GM12801 (cell line): ENCODE results near the gene CEP85.

Experiments
- TF ChIP-seq, protein P1 (sequence below): IDR thresholded peaks from one replicate; pipeline ENCODE4 v1.5.1; 2011; ENCODE audit warnings: control low read depth; ENCODE audit not compliant: insufficient read length; ENCODE audit errors: extremely low read depth

Gene CEP85

GRCh38 chr1:26275580-26276431, 41.8 kb downstream of the CEP85 start:
- TF ChIP-seq, protein P1, sequence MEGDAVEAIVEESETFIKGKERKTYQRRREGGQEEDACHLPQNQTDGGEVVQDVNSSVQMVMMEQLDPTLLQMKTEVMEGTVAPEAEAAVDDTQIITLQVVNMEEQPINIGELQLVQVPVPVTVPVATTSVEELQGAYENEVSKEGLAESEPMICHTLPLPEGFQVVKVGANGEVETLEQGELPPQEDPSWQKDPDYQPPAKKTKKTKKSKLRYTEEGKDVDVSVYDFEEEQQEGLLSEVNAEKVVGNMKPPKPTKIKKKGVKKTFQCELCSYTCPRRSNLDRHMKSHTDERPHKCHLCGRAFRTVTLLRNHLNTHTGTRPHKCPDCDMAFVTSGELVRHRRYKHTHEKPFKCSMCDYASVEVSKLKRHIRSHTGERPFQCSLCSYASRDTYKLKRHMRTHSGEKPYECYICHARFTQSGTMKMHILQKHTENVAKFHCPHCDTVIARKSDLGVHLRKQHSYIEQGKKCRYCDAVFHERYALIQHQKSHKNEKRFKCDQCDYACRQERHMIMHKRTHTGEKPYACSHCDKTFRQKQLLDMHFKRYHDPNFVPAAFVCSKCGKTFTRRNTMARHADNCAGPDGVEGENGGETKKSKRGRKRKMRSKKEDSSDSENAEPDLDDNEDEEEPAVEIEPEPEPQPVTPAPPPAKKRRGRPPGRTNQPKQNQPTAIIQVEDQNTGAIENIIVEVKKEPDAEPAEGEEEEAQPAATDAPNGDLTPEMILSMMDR, result no peak

DNA sequence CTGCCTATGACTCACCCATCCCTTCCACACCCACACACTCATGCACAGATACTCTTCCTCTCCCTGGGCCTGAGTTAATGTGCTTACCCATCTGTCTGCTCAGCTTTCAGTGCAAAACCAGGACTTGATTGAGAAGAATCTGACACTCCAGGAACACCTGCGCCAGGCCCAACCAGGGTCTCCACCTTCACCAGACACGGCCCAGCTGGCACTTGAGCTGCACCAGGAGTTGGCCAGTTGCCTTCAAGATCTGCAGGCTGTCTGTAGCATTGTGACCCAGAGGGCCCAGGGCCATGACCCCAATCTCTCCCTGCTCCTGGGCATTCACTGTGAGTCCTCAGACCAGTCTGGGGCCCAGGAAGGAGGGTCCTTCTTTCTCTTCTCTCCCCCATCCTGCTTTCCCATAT, 42.4 kb downstream of the CEP85 start:
- TF ChIP-seq, protein P1, result no peak

DNA sequence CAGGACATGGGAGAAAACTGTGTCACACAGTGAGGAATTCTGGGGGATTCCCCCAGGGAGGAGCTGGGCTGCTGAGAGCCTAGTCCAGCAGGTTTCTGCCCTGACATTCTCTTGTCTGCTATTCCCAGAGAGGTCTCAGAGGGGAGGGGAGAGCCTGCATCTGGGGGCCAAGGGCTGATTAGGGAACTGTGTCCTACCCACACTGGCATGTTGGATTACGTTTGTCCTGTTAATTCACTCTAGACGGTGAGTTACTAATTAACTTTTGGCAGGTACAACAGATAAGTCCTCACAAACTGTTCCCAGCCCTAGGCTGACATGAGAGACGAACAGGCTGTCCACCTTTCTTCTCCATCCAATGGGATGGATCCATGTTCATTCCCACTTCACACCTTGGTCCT, 43.3 kb downstream of the CEP85 start:
- TF ChIP-seq, protein P1, result no peak

- TF ChIP-seq, protein P1, result no peak
Observed at GRCh38 chr1:26277719-26278118, 43.7 kb downstream of the CEP85 start.

GRCh38 chr1:26278303-26278702, 44.3 kb downstream of the CEP85 start:
- TF ChIP-seq, protein P1, result no peak

DNA sequence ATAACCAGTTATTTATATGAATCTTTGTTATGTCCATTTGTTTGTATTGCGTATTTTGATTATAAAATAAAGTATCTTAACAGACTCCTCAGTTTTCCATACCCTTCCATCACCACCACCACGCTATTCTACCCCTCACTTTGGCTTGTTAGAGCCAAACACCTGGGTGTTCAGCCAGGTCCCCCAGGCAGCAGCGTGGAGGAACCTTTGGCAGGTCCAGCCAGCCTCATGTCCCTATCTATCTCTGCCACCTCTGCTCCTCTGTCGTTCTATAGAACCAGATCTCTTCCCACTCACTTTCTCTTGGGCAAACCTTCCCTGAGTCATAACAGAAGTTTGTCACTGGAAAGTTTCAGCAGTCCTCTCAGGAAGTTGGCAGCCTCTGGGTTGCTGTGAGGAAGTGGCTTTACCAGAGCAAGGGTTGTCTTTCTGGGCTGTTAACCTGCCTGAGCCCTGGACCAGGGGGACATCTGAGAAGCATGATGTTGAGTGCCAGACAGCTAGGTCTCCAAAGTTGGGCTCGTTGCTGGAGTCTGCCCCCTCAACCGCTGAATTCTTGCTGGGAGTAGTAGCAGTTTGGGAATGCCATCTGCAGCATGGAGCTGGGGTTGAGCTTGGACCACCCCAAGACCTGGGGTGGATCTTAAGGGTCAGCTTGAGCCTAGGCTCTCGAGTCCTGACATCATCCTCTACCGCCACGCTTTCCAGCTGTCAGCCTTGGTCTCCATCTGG, 44.9 kb downstream of the CEP85 start:
- TF ChIP-seq, protein P1, result no peak

DNA sequence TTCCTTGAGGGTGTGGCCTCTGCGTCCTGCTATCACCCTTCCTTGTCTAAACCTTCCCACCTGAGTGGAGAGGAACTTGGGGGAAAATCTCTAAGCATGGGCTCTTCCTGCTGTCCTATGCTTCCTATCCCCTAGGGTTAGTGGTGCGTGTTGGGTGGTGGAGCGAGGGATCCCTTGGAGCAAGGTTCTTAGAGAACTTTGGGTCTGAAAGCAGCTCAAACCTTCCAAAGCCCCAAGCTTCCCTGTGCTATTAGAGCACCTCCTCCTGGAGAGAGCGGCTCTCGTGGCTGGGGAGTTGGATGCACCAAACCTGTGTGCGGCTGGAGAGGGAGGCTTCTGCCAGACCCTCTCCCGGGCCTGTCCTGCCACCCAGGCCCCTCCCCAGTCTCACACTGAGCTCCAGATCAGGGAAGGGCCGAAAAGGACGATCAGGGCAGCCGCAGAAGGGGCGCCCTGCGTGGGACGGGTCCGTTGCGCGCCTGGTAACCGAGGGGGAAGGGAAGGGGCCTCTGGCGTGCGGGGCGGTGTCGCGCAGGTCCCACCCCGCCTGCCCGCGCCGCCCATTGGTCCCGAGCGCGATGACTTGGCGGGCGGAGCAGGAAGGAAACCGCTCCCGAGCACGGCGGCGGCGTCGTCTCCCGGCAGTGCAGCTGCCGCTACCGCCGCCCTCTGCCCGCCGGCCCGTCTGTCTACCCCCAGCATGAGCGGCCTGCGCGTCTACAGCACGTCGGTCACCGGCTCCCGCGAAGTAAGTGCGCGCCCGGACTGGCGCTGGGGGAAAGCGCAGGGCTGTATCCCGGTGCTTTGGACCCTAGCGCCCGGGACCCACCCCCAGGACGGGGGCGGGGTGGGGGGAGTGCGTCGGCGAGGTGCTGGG, 45.7 kb downstream of the CEP85 start, which contains the start of gene SH3BGRL3:
TSS of gene SH3BGRL3 (plus strand) at position 631 of the 877 bp plus-strand sequence. CDS start at position 701, 70 bp downstream.
- TF ChIP-seq, protein P1, result no peak
